Naive thymus-derived CD4-positive, alpha-beta T cell (primary cell): Measurements from ENCODE around the gene LASP1. TPM values are rescaled to one million over a fixed set of nuclear protein-coding genes. Genes with fewer than 3 reads are reported as not detected.

ENCODE experiments used
- ATAC-seq: fragments of 150-1000 bp; cut with Tn5 transposase; 2 replicates; pipeline ENCODE4 v1.10.0; 2021; ENCODE audit warnings: mild to moderate bottlenecking, moderate library complexity
- CTCF ChIA-PET: fragments of 350-600 bp; sonication (Branson Sonifier 250); formaldehyde crosslinking; loops from one replicate; lab custom pipeline; 2021; ENCODE audit warnings: antibody characterized with exemption; lab: Charles Lee
- POLR2A ChIA-PET: fragments of 350-600 bp; sonication (Branson Sonifier 250); formaldehyde crosslinking; loops from one replicate; lab custom pipeline; 2021; ENCODE audit warnings: antibody characterized with exemption, inconsistent platforms; lab: Charles Lee
- DNase-seq, 9 donors: peaks; one replicate each; pipeline versions ENCODE4 v3.0.0 to v3.0.0-alpha.2; 2020 to 2022; ENCODE audit warnings: mixed read lengths in 1 of 9
- H3K27ac ChIP-seq: one replicate; pipeline ENCODE4 v1.7.0; 2013; ENCODE audit warnings: mild to moderate bottlenecking, low read depth, low read length, moderate library complexity
- H3K27me3 ChIP-seq, 2 donors: one replicate each; pipeline ENCODE4 v1.7.0; 2013; ENCODE audit warnings: low read length in 2 of 2, mild to moderate bottlenecking in 2 of 2, moderate library complexity in 2 of 2; ENCODE audit not compliant: control insufficient read depth in 2 of 2, insufficient read depth in 2 of 2
- H3K36me3 ChIP-seq, 3 experiments: 1 replicate in 2 of 3; 2 replicates in 1 of 3; pipeline ENCODE4 v1.7.0; 2013; ENCODE audit warnings: low read length in 3 of 3, mild to moderate bottlenecking in 3 of 3, moderate library complexity in 1 of 3; ENCODE audit not compliant: insufficient read depth in 3 of 3, control insufficient read depth in 2 of 3
- H3K4me1 ChIP-seq, 2 donors: one replicate each; pipeline ENCODE4 v1.7.0; 2013; ENCODE audit warnings: low read length in 2 of 2, mild to moderate bottlenecking in 2 of 2, moderate library complexity in 1 of 2; ENCODE audit not compliant: control insufficient read depth in 2 of 2, insufficient read depth in 2 of 2
- H3K4me3 ChIP-seq: 2 replicates; pipeline ENCODE4 v1.7.0; 2013; ENCODE audit warnings: mild to moderate bottlenecking, low read length
- H3K9me3 ChIP-seq, 3 experiments: 1 replicate in 2 of 3; 2 replicates in 1 of 3; pipeline ENCODE4 v1.7.0; 2013; ENCODE audit warnings: low read length in 3 of 3; ENCODE audit not compliant: control insufficient read depth in 2 of 3
- H3K27ac Mint-ChIP-seq, 9 donors: one replicate each; pipeline ENCODE4 v1.8.0; 2020 to 2022; ENCODE audit warnings: mixed read lengths in 9 of 9, mild to moderate bottlenecking in 8 of 9, moderate library complexity in 5 of 9, inconsistent platforms in 2 of 9
- H3K27me3 Mint-ChIP-seq, 5 donors: one replicate each; pipeline ENCODE4 v1.8.0; 2021 to 2022; ENCODE audit warnings: mixed read lengths in 5 of 5, mild to moderate bottlenecking in 1 of 5
- H3K36me3 Mint-ChIP-seq, 5 donors: one replicate each; pipeline ENCODE4 v1.8.0; 2020 to 2022; ENCODE audit warnings: mixed read lengths in 5 of 5, mild to moderate bottlenecking in 3 of 5, inconsistent platforms in 1 of 5
- H3K4me1 Mint-ChIP-seq, 7 donors: one replicate each; pipeline ENCODE4 v1.8.0; 2020 to 2022; ENCODE audit warnings: mixed read lengths in 7 of 7, mild to moderate bottlenecking in 3 of 7, inconsistent platforms in 1 of 7
- H3K4me3 Mint-ChIP-seq, 10 donors: one replicate each; pipeline ENCODE4 v1.8.0; 2020 to 2022; ENCODE audit warnings: mild to moderate bottlenecking in 10 of 10, mixed read lengths in 10 of 10, moderate library complexity in 6 of 10, inconsistent platforms in 2 of 10
- H3K9me3 Mint-ChIP-seq, 11 donors: one replicate each; pipeline ENCODE4 v1.8.0; 2020 to 2022; ENCODE audit warnings: mixed read lengths in 11 of 11, mild to moderate bottlenecking in 4 of 11, inconsistent platforms in 1 of 11, moderate library complexity in 1 of 11
- intact Hi-C, 2 donors: fragments of 100-400 bp; cut with micrococcal nuclease; formaldehyde crosslinking; loops; one replicate each; pipeline ENCODE4 v1.15.1; 2023
- polyA plus RNA-seq, 2 donors: library from polyadenylated mRNA; unstranded; fragments of 300-500 nt; fragmentation: Illumina TruSeq; gene quantifications; one replicate each; pipeline ENCODE4 v1.2.3, GENCODE V29; 2021
- total RNA-seq, 6 experiments: library from RNA in 5 of 6; stranded (reverse) in 5 of 6; gene quantifications; 1 replicate in 5 of 6; 2 replicates in 1 of 6; pipeline ENCODE4 v1.2.3 and lab custom pipeline; 2021 to 2026

Gene LASP1
- total and polyA plus RNA-seq, 7 experiments from 2014 or later = 43.4 to 199 (median 104) TPM

GRCh38 chr17:38898812-38899348 is 29.0 kb downstream of the LASP1 start:
- peaks cover 30 to 71% (median 65%) of the 10 kb centered on the region in 7 donors for H3K4me1 Mint-ChIP-seq
- Histone ChIP-seq H3K36me3 (peaks cover 3 to 58% (median 4%) of the 10 kb centered on the region in 3 experiments), H3K9me3 (no peaks in the 10 kb centered on the region), H3K27me3 (no peaks in the 10 kb centered on the region), H3K4me1 (peaks cover 60 to 85% of the 10 kb centered on the region in 2 donors), H3K4me3 (peak overlapping the region; percentile 46), H3K27ac (peak overlapping the region; percentile 81)
- H3K4me3 Mint-ChIP-seq = peak overlapping the region; percentile 77 to 93 (median 83)
- CTCF ChIA-PET = interaction anchor here (1.0 to 1.7 kb wide), 2 partner anchors 11 to 29 kb away, joined by 3 to 5 read pairs; partner anchors contain the start of gene LASP1
- peak overlapping the region; percentile 86 to 100 (median 98) for H3K27ac Mint-ChIP-seq
- no peaks in the 10 kb centered on the region for H3K9me3 Mint-ChIP-seq
- POLR2A ChIA-PET = interaction anchor here (0.6 to 4.1 kb wide), 12 partner anchors 9 to 301 kb away, joined by 3 to 57 read pairs (median 5); partner anchors contain the start of genes LASP1, LASP1NB, RPL19 and RPL23
- intact Hi-C loops = loop anchor here (1.0 to 2.0 kb wide), 7 partner anchors 16 to 74 kb away; partner anchors contain the start of genes CWC25 (in 2 of the 2), LASP1 (in 1 of the 2), LASP1NB (in 1 of the 2) and RPL23 (in 1 of the 2)
- ATAC-seq (peak; percentile 89), DNase-seq (peak; percentile 48 to 84 (median 73))
- H3K27me3 Mint-ChIP-seq = no peaks in the 10 kb centered on the region
- H3K36me3 Mint-ChIP-seq = peaks cover 0 to 50% (median 10%) of the 10 kb centered on the region in 5 donors

- H3K27ac ChIP-seq = peak overlapping the region; percentile 81
- ChIA-PET CTCF (interaction anchor here (0.6 kb wide), 1 partner anchor 253 kb away, joined by 3 read pairs; no protein-coding TSS in a partner anchor), POLR2A (interaction anchor here (0.6 to 4.1 kb wide), 9 partner anchors 14 to 274 kb away, joined by 3 to 57 read pairs (median 7); partner anchors contain the start of genes LASP1 and RPL23)
- no peaks in the 10 kb centered on the region for H3K27me3 ChIP-seq
- H3K4me1 ChIP-seq = peaks cover 58 to 83% of the 10 kb centered on the region in 2 donors
- ATAC-seq (no peak), DNase-seq (no peak)
- H3K27me3 Mint-ChIP-seq = no peaks in the 10 kb centered on the region
- no peaks in the 10 kb centered on the region for H3K9me3 ChIP-seq
- peaks cover 3 to 59% (median 4%) of the 10 kb centered on the region in 3 experiments for H3K36me3 ChIP-seq
- H3K4me3 ChIP-seq = peak overlapping the region; percentile 46
- intact Hi-C loops = loop anchor here (2.0 kb wide), 3 partner anchors 17 to 75 kb away; partner anchors contain the start of genes CWC25 (in 1 of the 2) and LASP1NB (in 1 of the 2)
- peaks cover 25 to 67% (median 59%) of the 10 kb centered on the region in 7 donors for H3K4me1 Mint-ChIP-seq
- peak overlapping the region; percentile 77 to 93 (median 83) for H3K4me3 Mint-ChIP-seq
- peaks cover 0 to 49% (median 14%) of the 10 kb centered on the region in 5 donors for H3K36me3 Mint-ChIP-seq
- no peaks in the 10 kb centered on the region for H3K9me3 Mint-ChIP-seq
- H3K27ac Mint-ChIP-seq = peak overlapping the region; percentile 86 to 100 (median 98)
Measured at GRCh38 chr17:38899421-38899820, 29.6 kb downstream of the LASP1 start.

- peaks cover 56 to 75% of the 10 kb centered on the region in 2 donors for H3K4me1 ChIP-seq
- no peaks in the 10 kb centered on the region for H3K9me3 ChIP-seq
- H3K4me3 Mint-ChIP-seq = peak overlapping the region in 7 of 10 donors; percentile 13 to 61 (median 37)
- intact Hi-C loops = no loop called here
- peaks cover 0 to 62% (median 3%) of the 10 kb centered on the region in 3 experiments for H3K36me3 ChIP-seq
- H3K9me3 Mint-ChIP-seq = no peaks in the 10 kb centered on the region
- ChIA-PET CTCF (interaction anchor here (0.9 to 1.3 kb wide), 2 partner anchors 16 to 343 kb away, joined by 3 read pairs; no protein-coding TSS in a partner anchor), POLR2A (interaction anchor here (0.6 to 1.4 kb wide), 5 partner anchors 9 to 76 kb away, joined by 3 to 4 read pairs (median 4); partner anchors contain the start of gene CWC25)
- ATAC-seq (peak; percentile 47), DNase-seq (no peak)
- peaks cover 34 to 70% (median 56%) of the 10 kb centered on the region in 7 donors for H3K4me1 Mint-ChIP-seq
- peak overlapping the region; percentile 12 to 86 (median 78) for H3K27ac Mint-ChIP-seq
- H3K27ac ChIP-seq = peak overlapping the region; percentile 36
- H3K4me3 ChIP-seq = no peak overlapping the region
- no peaks in the 10 kb centered on the region for H3K27me3 ChIP-seq
- H3K27me3 Mint-ChIP-seq = no peaks in the 10 kb centered on the region
- peaks cover 0 to 50% (median 14%) of the 10 kb centered on the region in 5 donors for H3K36me3 Mint-ChIP-seq
Measured at GRCh38 chr17:38900978-38901656, 31.3 kb downstream of the LASP1 start.

GRCh38 chr17:38903404-38903803 is 33.5 kb downstream of the LASP1 start:
- peaks cover 0 to 35% (median 14%) of the 10 kb centered on the region in 5 donors for H3K36me3 Mint-ChIP-seq
- ChIA-PET CTCF (no interaction called here), POLR2A (interaction anchor here (0.6 to 1.2 kb wide), 3 partner anchors 17 to 49 kb away, joined by 3 to 7 read pairs (median 3); partner anchors contain the start of gene RPL23)
- peaks cover 34 to 52% of the 10 kb centered on the region in 2 donors for H3K4me1 ChIP-seq
- no peaks in the 10 kb centered on the region for H3K27me3 Mint-ChIP-seq
- no peak overlapping the region for H3K4me3 ChIP-seq
- peaks cover 0 to 64% (median 3%) of the 10 kb centered on the region in 3 experiments for H3K36me3 ChIP-seq
- no peaks in the 10 kb centered on the region for H3K9me3 Mint-ChIP-seq
- H3K4me3 Mint-ChIP-seq = no peak overlapping the region
- ATAC-seq = no peak
- peaks cover 34 to 66% (median 48%) of the 10 kb centered on the region in 7 donors for H3K4me1 Mint-ChIP-seq
- no peaks in the 10 kb centered on the region for H3K27me3 ChIP-seq
- intact Hi-C loops = no loop called here
- no peaks in the 10 kb centered on the region for H3K9me3 ChIP-seq
- peak overlapping the region in 7 of 9 donors; percentile 13 to 86 (median 61) for H3K27ac Mint-ChIP-seq
- no peak for DNase-seq
- no peak overlapping the region for H3K27ac ChIP-seq

- peak overlapping the region; percentile 21 for H3K27ac ChIP-seq
- H3K4me3 ChIP-seq = no peak overlapping the region
- peaks cover 23 to 54% (median 37%) of the 10 kb centered on the region in 7 donors for H3K4me1 Mint-ChIP-seq
- no peak overlapping the region for H3K27ac Mint-ChIP-seq
- DNase-seq = no peak
- H3K9me3 ChIP-seq = no peaks in the 10 kb centered on the region
- no peaks in the 10 kb centered on the region for H3K9me3 Mint-ChIP-seq
- H3K4me3 Mint-ChIP-seq = no peak overlapping the region
- ATAC-seq = no peak
- CTCF ChIA-PET = no interaction called here
- intact Hi-C loops = no loop called here
- H3K36me3 Mint-ChIP-seq = peaks cover 0 to 25% (median 14%) of the 10 kb centered on the region in 5 donors
- no peaks in the 10 kb centered on the region for H3K27me3 Mint-ChIP-seq
- POLR2A ChIA-PET = interaction anchor here (1.2 kb wide), 1 partner anchor 51 kb away, joined by 7 read pairs; the partner anchor contains the start of gene RPL23
- H3K36me3 ChIP-seq = peaks cover 0 to 79% (median 3%) of the 10 kb centered on the region in 3 experiments
- no peaks in the 10 kb centered on the region for H3K27me3 ChIP-seq
- H3K4me1 ChIP-seq = peaks cover 19 to 44% of the 10 kb centered on the region in 2 donors
Measured at GRCh38 chr17:38904892-38905291, 35.0 kb downstream of the LASP1 start.

- Histone ChIP-seq H3K4me1 (peaks cover 14 to 40% of the 10 kb centered on the region in 2 donors), H3K27ac (no peak overlapping the region), H3K4me3 (no peak overlapping the region), H3K27me3 (no peaks in the 10 kb centered on the region), H3K36me3 (peaks cover 0 to 79% (median 3%) of the 10 kb centered on the region in 3 experiments), H3K9me3 (no peaks in the 10 kb centered on the region)
- no peak overlapping the region for H3K4me3 Mint-ChIP-seq
- no peak for ATAC-seq
- ChIA-PET POLR2A (no interaction called here), CTCF (no interaction called here)
- no peaks in the 10 kb centered on the region for H3K27me3 Mint-ChIP-seq
- intact Hi-C loops = no loop called here
- peak overlapping the region in 4 of 9 donors; percentile 25 to 71 (median 63) for H3K27ac Mint-ChIP-seq
- H3K9me3 Mint-ChIP-seq = no peaks in the 10 kb centered on the region
- H3K36me3 Mint-ChIP-seq = peaks cover 0 to 25% (median 14%) of the 10 kb centered on the region in 5 donors
- no peak for DNase-seq
- peaks cover 23 to 58% (median 40%) of the 10 kb centered on the region in 7 donors for H3K4me1 Mint-ChIP-seq
Measured at GRCh38 chr17:38905375-38905774, 35.5 kb downstream of the LASP1 start.
